Pancreas (tissue), 10 donors: ENCODE results near the gene PRR5L. TPM values are rescaled to one million over a fixed set of nuclear protein-coding genes. Genes with fewer than 3 reads are reported as not detected.

Source experiments
- ATAC-seq, 4 donors: fragments of 200-7000 bp; cut with Tn5 transposase; one replicate each; pipeline versions ENCODE4 v1.8.0 to v1.9.1; 2020; ENCODE audit warnings: mild to moderate bottlenecking in 4 of 4, moderate library complexity in 4 of 4
- DNase-seq, 6 donors: peaks; one replicate each; pipeline ENCODE4 v3.0.0-alpha.2; 2020
- FAIRE-seq: peaks from 2 replicates; lab custom pipeline; 2012; peaks lifted over from hg19 to GRCh38; lab: Jason Lieb, UNC
- H3K27ac ChIP-seq, 4 donors: fragments of 200-600 bp; sonication (generic); 1 replicate in 3 of 4; 2 replicates in 1 of 4; pipeline versions ENCODE4 v1.5.0 to v1.8.0; 2020
- H3K27me3 ChIP-seq, 4 donors: fragments of 200-600 bp; one replicate each; pipeline ENCODE4 v1.8.0; 2021
- H3K36me3 ChIP-seq, 3 donors: fragments of 200-600 bp; sonication (generic) in 1 of 3; one replicate each; pipeline versions ENCODE4 v1.5.0 to v1.8.0; 2020 to 2021
- H3K4me1 ChIP-seq, 3 donors: fragments of 200-600 bp; one replicate each; pipeline ENCODE4 v1.8.0; 2021
- H3K4me3 ChIP-seq, 4 donors: fragments of 200-600 bp; sonication (generic) in 2 of 4; one replicate each; pipeline versions ENCODE4 v1.5.0 to v1.8.0; 2020 to 2021
- H3K9me3 ChIP-seq, 4 donors: fragments of 200-600 bp; one replicate each; pipeline ENCODE4 v1.8.0; 2021
- CTCF ChIP-seq, 4 donors: fragments of 200-600 bp; sonication (generic) in 3 of 4; IDR thresholded peaks; one replicate each; pipeline versions ENCODE4 v1.5.0 to v1.8.0; 2021; ENCODE audit warnings: antibody characterized with exemption in 4 of 4
- whole genome bisulfite sequencing, 2 donors: extraction: QIAGEN DNeasy Blood & Tissue Kit; methylation state at CpG; one replicate each; pipeline ENCODE4 v1.1.7; 2013; 5-methylcytosine and 5-hydroxymethylcytosine counted together
- intact Hi-C, 3 donors: fragments of 100-400 bp; cut with DNase I; formaldehyde crosslinking; loops; one replicate each; pipeline versions ENCODE4 v1.11.1 to v1.14.2; 2022
- polyA plus RNA-seq, 2 donors: library from polyadenylated mRNA; stranded (reverse); fragments of 200-250 nt; gene quantifications; one replicate each; pipeline ENCODE4 v1.2.3, GENCODE V29; 2013
- total RNA-seq, 6 donors: library from RNA; stranded (reverse); fragmentation: NEBNext Ultra II Directional in 4 of 6; extraction: Animal tissue kit (Norgen Biotek cat#: 25700) in 4 of 6; gene quantifications; one replicate each; pipeline versions ENCODE4 v1.2.1 to v1.2.4, GENCODE V29; 2021 to 2023
- donor health status: healthy with polysubstance abuse.
- donor health status: DM: no; HTN: no; CAD: no; lungs with moderate emphysema.
- donor health status: DM: no; HTN: no; CAD: no.
- donor health status: control.
- donor health status: control.
- donor health status: Bipolar disorder and iron deficiency.
- donor health status: DM: yes; HTN: yes; CAD: no.
- donor health status: DM: no; HTN: no; CAD: no.
- donor health status: DM: no; HTN: no; CAD: no.
- donor health status: DM: yes; HTN: yes; CAD: no.

PRR5L gene
- total and polyA plus RNA-seq, 8 donors: 1.3 to 9.0 (median 2.2) TPM

DNA sequence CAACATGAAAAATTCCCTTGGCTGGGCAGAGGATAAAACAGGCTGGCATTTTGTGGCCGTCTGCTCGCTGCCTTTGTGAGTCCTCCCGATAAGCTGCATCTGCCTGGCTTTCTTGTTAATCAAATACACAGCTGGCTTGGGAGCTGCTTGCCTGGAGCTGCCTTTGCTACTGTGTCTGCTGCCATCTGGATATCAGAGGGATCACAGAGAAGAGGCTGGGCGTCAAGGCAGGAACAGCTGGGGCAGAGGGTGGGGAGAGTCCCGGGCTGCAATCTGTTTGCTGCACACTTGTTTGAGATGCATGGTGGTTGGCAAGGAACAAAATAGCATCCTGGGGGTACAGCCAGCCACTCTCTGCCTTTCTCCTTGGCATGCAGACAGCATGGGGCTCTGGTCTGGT, 42.9 kb upstream of the PRR5L start:
- Histone ChIP-seq H3K4me3 (no peak overlapping the region), H3K4me1 (no peaks in the 10 kb centered on the region), H3K27ac (no peak overlapping the region), H3K9me3 (no peaks in the 10 kb centered on the region), H3K36me3 (no peaks in the 10 kb centered on the region), H3K27me3 (no peaks in the 10 kb centered on the region)
- DNase-seq (no peak), FAIRE-seq (no peak), ATAC-seq (peak in 2 of 4 donors; percentile 40 to 52)
- no peak for TF ChIP-seq CTCF (IDR thresholded peaks at IDR 0.05)
- intact Hi-C loops: no loop called here
- 45 to 55% methylated on average over 5 of the region's 5 CpGs for WGBS, 2 donors

GRCh38 chr11:36254713-36255112, 41.4 kb upstream of the PRR5L start:
- Histone ChIP-seq H3K9me3 (no peaks in the 10 kb centered on the region), H3K27ac (no peak overlapping the region), H3K4me1 (no peaks in the 10 kb centered on the region), H3K36me3 (no peaks in the 10 kb centered on the region), H3K27me3 (no peaks in the 10 kb centered on the region), H3K4me3 (no peak overlapping the region)
- TF ChIP-seq CTCF (IDR thresholded peaks at IDR 0.05): no peak
- DNase-seq (no peak), ATAC-seq (no peak), FAIRE-seq (no peak)
- intact Hi-C loops: loop anchor here in 1 of 3 donors (5.0 kb wide), 1 partner anchor 637 kb away; the partner anchor contains the start of gene FJX1
- WGBS, 2 donors: 65 to 71% methylated on average over 1 of the region's 1 CpG

GRCh38 chr11:36257351-36257750, 38.7 kb upstream of the PRR5L start:
- intact Hi-C loops: loop anchor here in 1 of 3 donors (5.0 kb wide), 1 partner anchor 640 kb away; the partner anchor contains the start of gene FJX1
- Histone ChIP-seq H3K27ac (no peak overlapping the region), H3K4me3 (no peak overlapping the region), H3K9me3 (no peaks in the 10 kb centered on the region), H3K36me3 (no peaks in the 10 kb centered on the region), H3K27me3 (no peaks in the 10 kb centered on the region), H3K4me1 (no peaks in the 10 kb centered on the region)
- no peak for TF ChIP-seq CTCF (IDR thresholded peaks at IDR 0.05)
- FAIRE-seq: no peak
- 57 to 70% methylated on average over 5 of the region's 5 CpGs for WGBS, 2 donors
- DNase-seq: no peak
- no peak for ATAC-seq

DNA sequence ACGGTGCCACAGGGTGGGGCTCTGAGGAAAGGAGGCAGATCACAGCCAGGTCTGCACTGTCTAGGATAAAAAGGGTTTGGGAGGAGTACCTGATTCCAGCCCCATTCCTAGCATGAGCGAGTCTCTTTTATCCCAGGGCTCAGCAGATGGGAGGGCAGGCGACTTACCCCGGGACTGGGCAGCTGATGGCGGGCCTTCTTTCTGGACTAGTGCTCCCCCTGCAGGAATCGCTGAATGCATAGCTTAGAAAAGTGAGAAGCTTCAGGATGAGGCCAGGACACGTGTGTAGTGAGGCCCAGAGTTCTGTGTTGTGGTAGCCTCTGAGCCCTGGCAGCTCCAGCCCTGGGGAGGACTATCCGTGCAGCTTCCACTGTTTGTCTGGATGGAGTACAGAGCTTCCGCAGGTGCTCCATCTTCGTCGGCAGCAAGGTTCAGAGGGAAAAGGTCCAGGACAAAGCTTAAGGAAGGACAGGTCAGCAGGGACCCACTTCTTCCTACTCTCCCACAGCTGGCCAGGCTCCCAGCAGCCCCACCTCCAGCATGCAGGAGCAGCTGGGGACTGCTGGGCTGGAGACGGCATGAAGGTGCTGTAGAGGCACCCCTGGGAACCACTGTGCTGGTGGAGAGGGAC, 37.2 kb upstream of the PRR5L start:
- peak in 3 of 4 donors; percentile 17 to 40 (median 36) for TF ChIP-seq CTCF (IDR thresholded peaks at IDR 0.05)
- WGBS, 2 donors: 39 to 42% methylated on average over 12 of the region's 12 CpGs
- Histone ChIP-seq H3K4me3 (no peak overlapping the region), H3K27ac (no peak overlapping the region), H3K36me3 (no peaks in the 10 kb centered on the region), H3K27me3 (no peaks in the 10 kb centered on the region), H3K9me3 (no peaks in the 10 kb centered on the region), H3K4me1 (no peaks in the 10 kb centered on the region)
- peak in 5 of 6 donors; percentile 25 to 67 (median 48) for DNase-seq
- intact Hi-C loops: loop anchor here in 1 of 3 donors (5.0 kb wide), 1 partner anchor 642 kb away; the partner anchor contains the start of gene FJX1
- peak; percentile 68 to 96 (median 90) for ATAC-seq
- FAIRE-seq: no peak

- Histone ChIP-seq H3K27ac (no peak overlapping the region), H3K9me3 (no peaks in the 10 kb centered on the region), H3K4me1 (no peaks in the 10 kb centered on the region), H3K4me3 (no peak overlapping the region), H3K27me3 (no peaks in the 10 kb centered on the region), H3K36me3 (no peaks in the 10 kb centered on the region)
- DNase-seq (no peak), ATAC-seq (no peak), FAIRE-seq (no peak)
- WGBS, 2 donors: 65 to 75% methylated on average over 4 of the region's 4 CpGs
- TF ChIP-seq CTCF (IDR thresholded peaks at IDR 0.05): no peak
- intact Hi-C loops: loop anchor here (5.0 to 10.0 kb wide), 3 partner anchors 436 to 649 kb away; partner anchors contain the start of gene FJX1 (in 1 of the 3)
These were observed 35.0 kb upstream of the PRR5L start for GRCh38 chr11:36261094-36261493.
